HG02571 (cell line): ENCODE results near the gene RMP24.
"Not testable (repeated sequence)": the region's sequence is repeated elsewhere in the genome, so short reads cannot be mapped to it uniquely, and the experiment has no call there.

Experiments
- ATAC-seq: cut with Tn5 transposase; IDR thresholded peaks from one replicate; pipeline ENCODE4 v1.9.1; 2021; ENCODE audit warnings: mild to moderate bottlenecking, moderate library complexity; ENCODE audit not compliant: unreplicated experiment

RMP24 gene

GRCh38 chr18:35967866-35968265 lies 4.6 kb upstream of the RMP24 start:
- ATAC-seq = not testable (repeated sequence)

DNA sequence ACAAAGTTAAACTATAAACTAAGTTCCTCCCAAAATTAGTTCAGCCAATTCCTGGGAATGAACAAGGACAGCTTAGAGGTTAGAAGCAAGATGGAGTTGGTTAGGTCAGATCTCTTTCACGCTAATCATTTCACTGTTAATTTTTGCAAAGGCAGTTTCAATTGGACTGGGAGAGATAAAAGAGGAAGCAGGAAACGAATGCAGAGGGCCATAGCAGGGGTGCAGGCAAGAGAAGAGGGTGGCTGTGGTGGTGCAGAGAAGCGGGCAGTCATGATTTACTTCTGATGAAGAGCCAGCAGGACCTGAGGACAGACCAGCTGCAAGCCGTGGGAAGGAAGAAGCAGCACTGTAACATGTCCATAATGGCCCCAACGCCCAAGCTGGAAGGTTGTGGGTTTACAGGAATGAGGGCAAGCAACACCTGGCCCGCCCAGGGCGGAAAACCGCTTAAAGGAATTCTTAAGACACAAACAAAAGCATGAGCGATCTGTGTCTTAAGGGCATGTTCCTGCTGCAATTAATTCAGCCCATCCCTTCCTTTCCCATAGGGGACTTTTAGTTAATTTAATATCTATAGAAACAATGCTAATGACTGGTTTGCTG lies 4.1 kb upstream of the RMP24 start:
- no peak for ATAC-seq

- no peak for ATAC-seq
These were observed 2.8 kb upstream of the RMP24 start for GRCh38 chr18:35969676-35970075.

- ATAC-seq = peak; percentile 4
These were observed 750 bp upstream of the RMP24 start for GRCh38 chr18:35971661-35972196.

DNA sequence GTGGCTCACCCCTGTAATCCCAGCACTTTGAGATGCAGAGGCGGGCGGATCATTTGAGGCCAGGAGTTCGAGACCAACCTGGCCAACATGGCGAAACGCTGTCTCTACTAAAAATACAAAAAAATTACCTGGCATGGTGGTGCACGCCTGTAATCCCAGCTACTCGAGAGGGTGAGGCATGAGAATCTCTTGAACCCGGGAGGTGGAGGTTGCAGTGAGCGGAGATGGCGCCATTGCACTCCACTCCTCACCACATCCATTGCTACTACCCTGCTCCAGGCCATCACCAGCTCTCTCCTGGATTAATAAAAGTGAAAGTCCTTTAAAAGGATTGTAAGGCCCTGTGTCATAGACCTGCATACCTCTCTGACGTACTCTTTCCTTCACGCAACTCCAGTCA lies 1.2 kb downstream of the RMP24 start:
- ATAC-seq = no peak

GRCh38 chr18:35974181-35974580 lies 1.7 kb downstream of the RMP24 start:
- no peak for ATAC-seq

DNA sequence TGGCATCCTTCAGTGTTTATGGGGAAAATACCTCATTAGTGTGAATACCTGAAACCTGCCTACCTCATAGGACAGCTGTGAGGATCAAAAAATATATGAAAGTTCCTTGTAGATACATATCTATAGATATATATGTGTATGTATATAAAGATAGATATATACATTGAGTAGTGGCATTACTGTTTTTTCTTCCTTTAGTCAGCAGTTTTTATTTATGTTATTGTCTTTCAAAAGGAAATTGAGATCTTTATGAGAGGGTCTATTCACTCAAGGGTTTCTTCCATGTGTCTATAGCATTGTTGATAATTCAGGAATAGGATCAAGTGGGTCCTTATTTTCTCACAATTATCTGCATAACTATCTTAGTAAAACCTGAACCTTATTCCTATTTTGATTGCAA lies 6.6 kb downstream of the RMP24 start:
- no peak for ATAC-seq

DNA sequence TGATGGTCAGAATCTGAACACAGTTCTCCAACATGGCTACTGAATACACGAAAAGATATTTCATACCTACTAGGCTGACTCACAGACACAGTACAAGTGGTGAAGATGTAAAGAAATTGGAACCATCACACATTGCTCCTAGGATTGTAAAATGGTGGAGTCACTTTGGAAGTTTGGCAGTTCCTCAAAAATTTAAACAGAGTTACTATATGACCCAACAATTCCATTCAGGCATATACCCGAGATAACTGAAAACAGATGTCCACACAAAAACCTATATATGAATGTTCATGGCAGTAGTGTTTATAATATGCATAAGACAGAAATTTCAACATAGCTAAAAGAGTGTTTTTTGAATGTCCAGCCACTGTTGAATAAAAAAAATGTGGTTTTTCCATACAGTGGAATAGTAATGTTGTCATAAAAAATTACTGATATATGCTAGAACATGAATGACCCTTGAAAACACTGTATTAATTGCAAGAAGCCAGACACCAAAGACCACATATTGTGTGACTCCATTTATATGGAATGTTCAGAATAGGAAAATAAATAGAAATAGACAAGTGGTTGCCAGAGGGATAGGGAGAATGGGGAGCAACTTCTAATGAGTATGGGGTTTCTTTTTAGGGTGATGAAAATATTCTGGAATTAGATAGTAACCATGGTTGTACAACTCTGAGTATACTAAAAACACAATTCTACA lies 10.1 kb downstream of the RMP24 start:
- no peak for ATAC-seq

DNA sequence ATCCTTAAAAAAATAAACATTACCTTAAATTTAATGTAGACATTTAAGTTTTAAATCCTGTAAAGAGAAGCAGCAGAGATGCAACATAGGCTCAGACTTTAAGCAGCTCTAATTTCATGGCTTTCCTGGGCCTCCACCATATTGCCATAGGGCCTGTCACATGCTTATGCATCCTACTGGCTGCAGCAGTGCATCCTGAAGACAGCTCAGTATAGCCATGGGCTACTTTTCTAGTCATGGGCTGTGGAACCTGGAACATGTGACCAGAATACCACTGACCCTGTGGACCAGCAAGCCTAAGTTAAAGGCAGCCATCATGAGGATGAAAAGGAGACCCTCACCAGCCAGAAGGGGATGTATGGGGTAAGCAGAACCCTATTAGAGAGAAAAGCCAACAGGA lies 10.7 kb downstream of the RMP24 start:
- ATAC-seq = no peak

DNA sequence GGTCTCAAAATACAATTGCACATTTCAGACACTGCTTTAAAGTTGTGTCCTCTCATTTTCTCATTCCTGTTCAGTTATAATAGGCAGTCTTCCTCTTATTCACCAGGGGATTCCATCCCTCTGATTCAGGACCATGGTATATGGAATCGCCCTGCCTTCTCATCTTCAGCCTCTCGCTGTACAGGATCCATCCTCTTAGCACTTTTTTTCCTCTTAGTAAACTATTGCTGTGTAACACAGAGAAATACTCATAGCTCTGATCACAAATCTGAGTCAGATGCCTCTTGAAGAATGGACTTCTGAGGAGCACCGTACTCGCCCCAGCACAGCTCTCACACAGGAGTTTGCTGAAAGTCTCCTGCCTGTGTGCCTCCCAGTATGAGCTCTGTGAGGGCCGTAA lies 11.3 kb downstream of the RMP24 start:
- ATAC-seq = no peak

DNA sequence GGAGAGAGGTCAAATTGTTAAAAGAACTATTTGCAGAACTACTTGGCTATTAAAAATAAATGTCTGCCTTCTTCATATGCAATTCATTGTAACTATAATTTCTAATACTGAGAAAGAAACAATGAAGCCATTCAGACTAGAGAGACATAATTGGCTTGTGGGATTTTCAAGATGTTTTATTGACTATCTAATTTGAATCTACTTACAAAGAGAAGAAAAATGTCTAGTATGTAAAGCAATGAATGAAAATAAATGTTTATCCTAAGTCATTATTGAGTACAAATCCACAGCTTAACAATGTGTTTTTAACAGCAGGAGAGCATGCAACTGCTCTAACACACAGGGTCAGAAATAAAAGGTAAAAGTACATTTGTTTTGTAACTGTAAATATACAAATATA lies 19.2 kb downstream of the RMP24 start:
- ATAC-seq = no peak

DNA sequence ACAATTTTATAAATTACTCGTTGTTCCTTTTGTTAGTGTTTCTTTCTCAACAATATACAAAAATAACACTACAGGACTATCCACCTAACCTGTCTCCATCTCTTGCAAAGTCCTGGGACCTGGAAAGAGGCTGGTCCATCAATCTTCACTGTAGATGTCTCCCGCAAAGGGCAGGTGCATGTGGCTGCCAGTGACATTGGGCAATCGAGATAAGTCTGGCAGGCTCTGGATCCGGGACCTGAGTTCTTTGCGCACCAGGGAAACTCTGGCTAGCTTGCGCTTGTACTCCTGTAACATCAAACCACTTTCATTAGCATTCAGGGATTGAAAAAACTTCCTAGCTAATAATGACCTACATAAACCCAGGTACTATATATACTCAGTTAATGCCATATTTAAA lies 20.5 kb downstream of the RMP24 start:
- no peak for ATAC-seq

GRCh38 chr18:35998967-35999366 lies 26.5 kb downstream of the RMP24 start:
- no peak for ATAC-seq

GRCh38 chr18:35999925-36000324 lies 27.4 kb downstream of the RMP24 start:
- ATAC-seq = no peak

- no peak for ATAC-seq
These were observed 34.5 kb downstream of the RMP24 start for GRCh38 chr18:36006997-36007396.

GRCh38 chr18:36009214-36009613 lies 36.7 kb downstream of the RMP24 start:
- no peak for ATAC-seq

DNA sequence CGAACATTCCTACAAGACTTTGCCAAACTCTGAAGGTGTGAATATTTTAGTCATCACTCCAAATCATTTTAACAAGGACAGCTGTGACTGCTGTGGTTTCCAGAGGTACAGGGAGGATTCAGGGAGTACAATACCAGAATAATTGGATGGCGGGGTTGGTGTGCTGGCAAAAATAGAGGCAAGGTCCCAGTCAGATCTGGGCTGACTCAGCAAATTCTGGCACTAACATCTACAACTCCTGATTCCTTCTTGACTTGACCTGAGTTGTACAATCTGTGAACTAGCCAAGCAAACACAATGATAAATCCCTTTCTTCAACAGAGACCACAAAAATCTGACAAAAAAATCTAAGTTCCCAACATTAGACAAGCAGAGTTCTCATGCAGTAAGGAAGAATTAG lies 40.4 kb downstream of the RMP24 start:
- no peak for ATAC-seq

DNA sequence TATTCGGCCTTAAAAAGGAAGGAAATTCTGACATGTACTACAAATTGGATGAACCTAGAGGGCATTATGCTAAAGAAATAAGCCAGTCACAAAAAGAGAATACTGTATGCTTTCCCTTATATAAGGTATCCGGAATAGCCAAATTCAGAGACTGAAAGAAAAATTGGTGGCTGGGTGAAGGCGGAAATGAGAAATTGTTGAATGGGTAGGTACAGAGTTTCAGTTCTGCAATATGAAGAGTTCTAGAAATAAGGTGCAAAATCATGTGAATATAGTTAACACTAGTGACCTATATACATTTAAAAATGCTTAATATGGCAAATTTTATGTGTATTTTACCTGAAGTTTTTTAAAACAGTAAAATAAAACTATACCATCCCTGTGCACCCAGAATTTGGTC lies 43.1 kb downstream of the RMP24 start:
- peak; percentile 89 for ATAC-seq

DNA sequence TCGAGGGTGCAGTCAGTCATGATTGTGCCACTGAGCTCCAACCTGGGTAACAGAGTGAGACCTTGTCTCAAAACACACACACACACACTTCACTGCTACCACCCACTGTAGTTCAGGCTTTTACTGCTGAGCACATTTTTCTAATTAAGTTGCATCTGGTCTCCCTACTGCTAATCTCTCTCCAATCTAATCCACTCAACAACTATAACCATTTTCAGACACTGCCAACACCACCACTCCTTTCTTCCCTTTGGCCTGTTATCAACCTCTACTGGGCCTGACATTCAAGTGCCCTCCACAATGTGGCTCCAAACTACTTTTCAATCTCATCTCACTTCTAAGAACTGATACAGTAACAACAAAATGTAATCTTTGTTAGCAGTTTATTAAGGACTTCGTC lies 44.8 kb downstream of the RMP24 start:
- no peak for ATAC-seq

DNA sequence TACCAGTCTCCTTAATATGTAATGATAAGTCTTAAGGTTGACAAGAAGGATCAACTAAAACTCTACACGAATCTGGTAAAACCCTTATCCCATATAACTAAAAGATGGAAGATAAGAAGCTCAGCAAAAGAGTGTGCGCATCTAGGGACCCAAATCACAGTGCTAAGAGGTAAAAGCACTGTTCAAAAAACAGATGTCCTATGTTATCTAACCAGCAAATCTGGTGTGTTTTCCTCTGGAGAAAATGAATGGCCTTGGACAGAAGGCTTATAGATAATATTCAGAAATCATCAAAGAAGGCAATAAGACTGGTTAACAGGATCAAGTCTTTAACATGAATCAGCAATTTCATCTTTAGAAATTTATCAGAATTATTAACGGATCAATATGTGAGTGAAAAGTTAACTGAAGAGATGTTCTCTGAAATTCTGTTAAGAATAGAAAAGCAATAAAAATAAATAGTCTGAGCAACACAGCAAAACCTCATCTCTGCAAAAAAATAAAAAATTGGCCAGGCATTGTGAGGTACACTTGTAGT lies 47.8 kb downstream of the RMP24 start:
- ATAC-seq = no peak

GRCh38 chr18:36023336-36023735 lies 50.9 kb downstream of the RMP24 start:
- ATAC-seq = no peak

- ATAC-seq = not testable (repeated sequence)
These were observed 51.8 kb downstream of the RMP24 start for GRCh38 chr18:36024241-36024640.
